LoVo (cell line): ENCODE measurements around the gene CCL3.
"Not testable (repeated sequence)": the region's sequence is repeated elsewhere in the genome, so short reads cannot be mapped to it uniquely, and the experiment has no call there.

Experiments used
- DNase-seq: peaks from one replicate; pipeline ENCODE4 v3.0.0-alpha.2; 2016; ENCODE audit warnings: low spot score

Gene CCL3

DNA sequence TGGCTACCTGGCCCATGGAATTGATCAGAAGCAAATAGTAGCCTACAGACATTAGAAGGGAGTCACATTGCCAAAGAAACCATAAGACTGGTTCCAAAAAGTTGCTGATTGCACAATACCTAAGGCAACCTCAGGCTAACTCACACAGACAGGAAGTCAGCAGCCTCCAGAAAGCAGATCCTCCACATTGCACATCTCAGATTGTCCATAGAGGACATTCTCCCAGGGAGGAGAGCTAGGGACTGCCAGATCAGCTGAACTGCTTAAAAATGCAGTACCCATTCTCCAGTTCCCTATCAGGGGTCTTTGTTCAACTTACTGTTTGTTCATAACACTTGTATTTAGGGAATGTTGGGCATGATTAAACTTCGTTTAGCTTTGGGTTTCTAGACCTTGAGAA, 4.2 kb downstream of the CCL3 start:
- no peak for DNase-seq

DNA sequence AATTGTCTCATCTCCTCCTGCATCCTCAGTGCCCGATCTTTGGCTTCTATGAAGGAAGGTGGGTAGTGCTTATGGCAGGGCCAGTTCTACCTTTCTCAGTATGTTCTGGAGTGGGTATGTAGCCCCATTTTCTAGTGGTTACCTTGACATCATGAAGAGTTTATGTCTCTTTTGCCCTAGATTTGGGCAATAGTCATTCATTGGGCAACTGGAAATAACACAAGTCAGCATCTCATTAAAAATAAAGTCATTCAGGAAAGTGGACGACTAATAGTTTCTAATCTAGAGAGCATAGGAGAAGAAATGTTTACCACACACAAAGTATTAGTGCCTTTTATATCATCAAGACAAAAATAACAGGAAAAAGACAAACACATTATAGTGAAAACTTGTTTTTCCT, 6.3 kb downstream of the CCL3 start:
- not testable (repeated sequence) for DNase-seq

- not testable (repeated sequence) for DNase-seq
Measured at GRCh38 chr17:36082482-36083120, 7.3 kb downstream of the CCL3 start.

- not testable (repeated sequence) for DNase-seq
Measured at GRCh38 chr17:36081681-36082471, 8.1 kb downstream of the CCL3 start.

DNA sequence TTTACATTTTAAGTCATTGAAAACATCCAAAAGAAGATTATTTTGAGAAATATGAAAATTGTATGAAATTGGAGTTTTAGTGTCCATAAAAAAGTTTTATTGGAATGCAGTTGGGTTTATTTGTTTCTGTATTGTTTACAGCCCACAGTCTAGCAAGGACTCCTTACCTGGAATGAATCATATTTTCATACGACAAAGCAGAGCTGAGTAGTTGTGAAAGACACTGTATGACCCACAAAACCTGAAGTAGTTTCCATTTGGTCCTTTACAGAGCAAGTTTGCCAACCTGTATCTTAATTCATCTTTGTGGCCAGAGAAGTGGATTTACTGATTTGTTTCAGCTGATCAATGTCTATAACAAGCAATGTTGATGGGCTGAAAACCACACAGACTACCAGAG, 15.6 kb downstream of the CCL3 start:
- DNase-seq: no peak

GRCh38 chr17:36072431-36073121, 17.4 kb downstream of the CCL3 start:
- DNase-seq: peak; percentile 28

- no peak for DNase-seq
Measured at GRCh38 chr17:36071751-36072150, 18.2 kb downstream of the CCL3 start.

GRCh38 chr17:36070427-36070826, 19.5 kb downstream of the CCL3 start:
- no peak for DNase-seq

DNA sequence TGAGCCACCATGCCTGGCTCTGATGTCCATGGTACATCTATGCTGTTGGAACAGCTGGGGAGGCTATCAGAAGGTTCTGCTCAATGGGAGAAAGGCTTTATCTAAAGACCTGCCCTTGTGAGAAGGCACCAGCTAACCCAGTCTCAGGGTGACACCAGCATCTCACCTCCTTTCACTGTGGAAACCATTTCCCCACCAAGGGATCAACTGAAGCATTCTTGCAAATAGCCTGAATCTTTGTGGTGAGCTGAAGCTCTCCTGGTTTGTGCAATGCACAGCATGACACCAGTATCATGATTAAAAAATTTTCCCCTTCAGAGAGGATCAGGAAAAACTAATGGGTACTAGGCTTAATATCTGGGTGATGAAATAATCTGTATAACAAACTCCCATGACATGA, 20.8 kb downstream of the CCL3 start:
- no peak for DNase-seq

GRCh38 chr17:36068524-36068923, 21.4 kb downstream of the CCL3 start:
- no peak for DNase-seq

GRCh38 chr17:36066365-36066985, 23.5 kb downstream of the CCL3 start:
- DNase-seq: no peak

GRCh38 chr17:36063786-36064541, 26.0 kb downstream of the CCL3 start, which contains the start of gene CCL18:
CCL18 (plus strand) TSS chr17:36064272; CDS start chr17:36064343, 71 bp downstream.
- no peak for DNase-seq

DNA sequence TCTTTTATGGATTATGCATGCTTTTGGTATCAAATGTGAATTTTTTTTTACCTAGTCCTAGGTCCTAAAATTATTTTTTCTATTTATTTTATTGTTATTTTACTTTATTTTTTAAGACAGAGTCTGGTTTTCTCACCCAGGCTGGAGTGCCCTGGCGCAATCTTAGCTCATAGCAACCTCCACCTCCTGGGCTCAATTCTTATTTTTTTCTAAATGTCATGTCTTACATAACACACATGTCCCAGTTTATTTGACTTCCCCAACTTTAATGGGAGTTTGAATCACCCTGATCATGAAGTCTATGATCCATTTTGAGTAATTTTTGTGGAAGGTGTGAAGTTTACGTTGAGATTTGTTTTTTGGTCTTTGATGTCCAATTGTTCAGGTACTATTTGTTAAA, 29.1 kb downstream of the CCL3 start:
- DNase-seq: no peak

GRCh38 chr17:36059406-36059805, 30.5 kb downstream of the CCL3 start:
- DNase-seq: no peak

GRCh38 chr17:36057911-36058310, 32.0 kb downstream of the CCL3 start:
- DNase-seq: no peak

DNA sequence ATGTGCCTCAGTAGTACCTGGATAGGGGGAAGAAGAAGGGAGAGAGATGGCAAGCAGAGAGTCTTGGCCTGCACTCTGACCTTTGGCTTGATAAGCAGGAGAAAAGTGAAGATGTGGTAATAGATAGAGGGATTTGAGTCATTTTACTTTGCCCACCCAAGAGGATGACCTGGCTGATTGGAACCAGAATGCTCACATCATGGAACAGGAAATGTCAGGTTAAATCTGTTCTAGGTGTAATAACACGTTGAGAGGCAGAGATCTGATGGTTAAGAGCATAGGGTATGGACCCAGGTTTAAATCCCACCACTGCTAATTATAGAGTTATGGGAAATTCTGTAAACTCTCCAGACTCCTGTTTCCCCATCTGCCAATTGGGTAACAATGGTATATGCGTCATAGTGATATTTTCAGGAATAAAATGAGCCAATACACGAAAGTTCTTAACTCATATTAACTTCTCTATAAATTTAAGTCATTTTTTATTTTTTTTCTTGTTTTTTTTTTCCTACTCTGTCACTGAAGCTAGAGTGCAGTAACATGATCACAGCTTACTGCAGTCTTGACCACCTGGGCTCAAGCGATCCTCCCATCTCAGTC, 33.9 kb downstream of the CCL3 start:
- DNase-seq: no peak

DNA sequence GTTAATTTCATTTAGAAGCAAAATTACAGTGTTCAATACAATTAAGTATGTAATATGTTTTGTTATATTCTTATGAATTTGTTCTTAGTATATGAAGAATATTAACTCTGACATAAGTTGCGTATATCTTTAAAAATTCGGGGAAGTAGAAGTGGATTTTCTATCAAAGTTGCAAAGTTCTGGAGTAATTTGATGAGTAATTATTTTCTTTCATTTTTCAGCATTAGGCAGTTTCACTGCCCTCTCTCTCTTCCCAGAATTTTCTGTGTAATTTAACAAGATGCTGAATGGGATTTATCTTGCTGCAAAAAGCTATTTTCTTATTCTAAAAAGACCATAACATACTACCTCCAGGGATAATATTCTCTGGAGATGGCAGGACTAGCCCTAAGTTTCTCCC, 34.8 kb downstream of the CCL3 start:
- no peak for DNase-seq

GRCh38 chr17:36049643-36050042, 40.3 kb downstream of the CCL3 start:
- no peak for DNase-seq

- DNase-seq: no peak
Measured at GRCh38 chr17:36048066-36048465, 41.9 kb downstream of the CCL3 start.
